Loucy (cell line): Measurements from ENCODE around the gene SH3RF3.

Experiments
- H2AFZ ChIP-seq: fragments of 200-600 bp; sonication (generic); 2 replicates; pipeline ENCODE4 v1.6.0; 2016; ENCODE audit warnings: antibody characterized with exemption, mild to moderate bottlenecking, low read length, moderate library complexity
- H3F3A ChIP-seq: fragments of 200-600 bp; 2 replicates; pipeline ENCODE4 v1.6.0; 2016; ENCODE audit warnings: antibody characterized with exemption, low read depth, mild to moderate bottlenecking
- H3K27me3 ChIP-seq: fragments of 200-600 bp; sonication (generic); 2 replicates; pipeline ENCODE4 v1.6.1; 2014; ENCODE audit warnings: low read length, mild to moderate bottlenecking; ENCODE audit not compliant: insufficient read depth, poor library complexity, severe bottlenecking
- H3K36me3 ChIP-seq: fragments of 200-600 bp; sonication (generic); 2 replicates; pipeline ENCODE4 v1.6.1; 2016; ENCODE audit warnings: low read length; ENCODE audit not compliant: insufficient read depth
- H3K4me1 ChIP-seq: fragments of 200-600 bp; sonication (generic); 2 replicates; pipeline ENCODE4 v1.5.1; 2014; ENCODE audit warnings: low read length, mild to moderate bottlenecking; ENCODE audit not compliant: insufficient read depth, poor library complexity, severe bottlenecking
- H3K4me2 ChIP-seq: fragments of 200-600 bp; sonication (generic); 2 replicates; pipeline ENCODE4 v1.6.0; 2014; ENCODE audit warnings: antibody characterized with exemption, low read length, low read depth, mild to moderate bottlenecking; ENCODE audit not compliant: poor library complexity, severe bottlenecking
- H3K4me3 ChIP-seq: fragments of 200-600 bp; sonication (generic); 2 replicates; pipeline ENCODE4 v1.5.1; 2014; ENCODE audit warnings: low read length, mild to moderate bottlenecking, mixed read lengths; ENCODE audit not compliant: poor library complexity, severe bottlenecking
- H3K79me2 ChIP-seq: fragments of 200-600 bp; sonication (generic); 2 replicates; pipeline ENCODE4 v1.6.1; 2014; ENCODE audit warnings: low read length; ENCODE audit not compliant: insufficient read depth
- H3K9ac ChIP-seq: fragments of 200-600 bp; sonication (generic); 2 replicates; pipeline ENCODE4 v1.6.0; 2014; ENCODE audit warnings: mild to moderate bottlenecking, low read depth, low read length, moderate library complexity; ENCODE audit not compliant: poor library complexity, severe bottlenecking
- H3K9me2 ChIP-seq: fragments of 200-600 bp; sonication (generic); replicated peaks from 2 replicates; pipeline ENCODE4 v1.6.1; 2016; ENCODE audit warnings: low read depth, low read length, mixed read lengths
- H3K9me3 ChIP-seq: fragments of 200-600 bp; sonication (generic); 2 replicates; pipeline ENCODE4 v1.6.1; 2014; ENCODE audit warnings: mild to moderate bottlenecking, antibody characterized with exemption, low read length, low read depth; ENCODE audit not compliant: insufficient read depth
- H4K20me1 ChIP-seq: fragments of 200-600 bp; sonication (generic); 2 replicates; pipeline ENCODE4 v1.6.0; 2014; ENCODE audit warnings: antibody characterized with exemption, low read length, mild to moderate bottlenecking; ENCODE audit not compliant: insufficient read depth, poor library complexity, severe bottlenecking
- CTCF ChIP-seq: fragments of 200-600 bp; sonication (generic); conservative IDR thresholded peaks from 2 replicates; pipeline ENCODE4 v1.5.1; 2014; ENCODE audit warnings: mild to moderate bottlenecking, antibody characterized with exemption, low read length
- EZH2phosphoT487 ChIP-seq: fragments of 200-600 bp; IDR thresholded peaks from 2 replicates; pipeline ENCODE4 v1.6.1; 2018; ENCODE audit warnings: antibody characterized with exemption, mild to moderate bottlenecking, moderate library complexity, borderline replicate concordance

Gene SH3RF3

GRCh38 chr2:109316091-109316490 is 187.1 kb downstream of the SH3RF3 start:
- H3K4me3 ChIP-seq = no peak overlapping the region
- H3K9me2 ChIP-seq = no peaks in the 10 kb centered on the region
- H3F3A ChIP-seq = no peaks in the 10 kb centered on the region
- H3K4me1 ChIP-seq = peaks cover 37% of the 10 kb centered on the region
- no peaks in the 10 kb centered on the region for H4K20me1 ChIP-seq
- no peaks in the 10 kb centered on the region for H3K27me3 ChIP-seq
- H2AFZ ChIP-seq = no peak overlapping the region
- no peak overlapping the region for H3K9ac ChIP-seq
- H3K36me3 ChIP-seq = no peaks in the 10 kb centered on the region
- no peaks in the 10 kb centered on the region for H3K9me3 ChIP-seq
- H3K79me2 ChIP-seq = peaks cover 7% of the 10 kb centered on the region; the same call in 1 of the 2 replicates
- H3K4me2 ChIP-seq = peak overlapping the region; percentile 4
- TF ChIP-seq EZH2phosphoT487 (no peak), CTCF (no peak)

- Histone ChIP-seq H3K9me3 (no peaks in the 10 kb centered on the region), H3K27me3 (no peaks in the 10 kb centered on the region), H3K9me2 (no peaks in the 10 kb centered on the region), H3K9ac (no peak overlapping the region), H2AFZ (no peak overlapping the region), H3K4me1 (peaks cover 25% of the 10 kb centered on the region), H3K79me2 (peaks cover 7% of the 10 kb centered on the region; the same call in 1 of the 2 replicates), H3K36me3 (no peaks in the 10 kb centered on the region), H3K4me2 (no peak overlapping the region), H4K20me1 (no peaks in the 10 kb centered on the region), H3K4me3 (no peak overlapping the region), H3F3A (no peaks in the 10 kb centered on the region)
- no peak for TF ChIP-seq CTCF
- TF ChIP-seq EZH2phosphoT487 = no peak
Observed at GRCh38 chr2:109317471-109318095, 188.6 kb downstream of the SH3RF3 start.

- Histone ChIP-seq H3K27me3 (no peaks in the 10 kb centered on the region), H3K36me3 (no peaks in the 10 kb centered on the region), H3K9ac (no peak overlapping the region), H2AFZ (no peak overlapping the region), H3K79me2 (0 out of 2 replicates have a peak, but pooled peaks cover 7% of the 10 kb centered on the region), H3K9me2 (no peaks in the 10 kb centered on the region), H3K9me3 (no peaks in the 10 kb centered on the region), H3K4me3 (no peak overlapping the region), H3K4me1 (peaks cover 25% of the 10 kb centered on the region), H3K4me2 (no peak overlapping the region), H4K20me1 (no peaks in the 10 kb centered on the region), H3F3A (no peaks in the 10 kb centered on the region)
- TF ChIP-seq EZH2phosphoT487 (no peak), CTCF (no peak)
Observed at GRCh38 chr2:109318150-109318948, 189.3 kb downstream of the SH3RF3 start.
